Panc1 (cell line): ENCODE measurements around the gene DST. TPM values are rescaled to one million over a fixed set of nuclear protein-coding genes. Genes with fewer than 3 reads are reported as not detected.

Experiments
- ATAC-seq: fragments of 200-7000 bp; cut with Tn5 transposase; 2 replicates; pipeline ENCODE4 v1.9.1; 2020; ENCODE audit warnings: mild to moderate bottlenecking, moderate library complexity
- BruUV-seq: library from RNA; stranded (reverse); fragments of 400-500 nt; replicated peaks from 2 replicates; lab custom pipeline; 2021; lab: Mats Ljungman, UMichigan
- CTCF ChIA-PET: fragments of 300-600 bp; sonication (Branson Sonifier 250); formaldehyde crosslinking; loops from one replicate; lab custom pipeline; 2022; ENCODE audit warnings: antibody characterized with exemption; lab: Charles Lee
- POLR2A ChIA-PET: fragments of 300-600 bp; sonication (Branson Sonifier 250); formaldehyde crosslinking; loops from one replicate; lab custom pipeline; 2022; ENCODE audit warnings: antibody characterized with exemption; lab: Charles Lee
- DNase-seq: peaks from one replicate; pipeline ENCODE4 v3.0.0-alpha.2; 2010; ENCODE audit warnings: low read depth, low spot score
- H3K27ac ChIP-seq: 2 replicates; pipeline ENCODE4 v1.5.1; 2011; ENCODE audit warnings: mild to moderate bottlenecking, low read length, inconsistent platforms
- H3K27me3 ChIP-seq: fragments of 200-500 bp; sonication (Bioruptor generic); 2 replicates; pipeline ENCODE4 v1.6.0; 2014; ENCODE audit warnings: low read length, inconsistent platforms; ENCODE audit not compliant: control insufficient read depth, insufficient read depth
- H3K36me3 ChIP-seq: fragments of 200-500 bp; sonication (Bioruptor generic); 2 replicates; pipeline ENCODE4 v1.5.1; 2014; ENCODE audit warnings: inconsistent platforms, mild to moderate bottlenecking, low read length, moderate library complexity; ENCODE audit not compliant: control insufficient read depth, insufficient read depth
- H3K4me1 ChIP-seq: 2 replicates; pipeline ENCODE4 v1.5.1; 2011; ENCODE audit warnings: inconsistent platforms, mild to moderate bottlenecking, low read length, moderate library complexity; ENCODE audit not compliant: control insufficient read depth, insufficient read depth
- H3K4me3 ChIP-seq, 2 experiments: 2 replicates each; pipeline ENCODE4 v1.5.1; 2011 to 2012; ENCODE audit warnings: low read depth in 2 of 2, low read length in 2 of 2, mild to moderate bottlenecking in 2 of 2, inconsistent platforms in 1 of 2, moderate library complexity in 1 of 2
- H3K9me3 ChIP-seq: fragments of 200-500 bp; sonication (Bioruptor generic); 2 replicates; pipeline ENCODE4 v1.5.1; 2014; ENCODE audit warnings: low read depth, mild to moderate bottlenecking, inconsistent platforms, low read length, moderate library complexity; ENCODE audit not compliant: control insufficient read depth, insufficient read depth
- POLR2AphosphoS5 ChIP-seq: IDR thresholded peaks from 2 replicates; pipeline ENCODE4 v1.6.1; 2012; ENCODE audit warnings: mild to moderate bottlenecking, low read depth, low read length, moderate library complexity
- SIN3A ChIP-seq: IDR thresholded peaks from 2 replicates; pipeline ENCODE4 v1.6.1; 2012; ENCODE audit warnings: low read depth, mild to moderate bottlenecking, low read length, moderate library complexity, borderline replicate concordance; ENCODE audit not compliant: insufficient read depth
- TCF7L2 ChIP-seq: IDR thresholded peaks from 2 replicates; pipeline ENCODE4 v1.6.1; 2011; ENCODE audit warnings: mild to moderate bottlenecking, low read depth, low read length, inconsistent platforms
- in situ Hi-C: cut with HindIII; loops from 2 replicates; pipeline ENCODE4 v1.10.0; 2016; ENCODE audit warnings: low sequenced_read_pairs, low pct_unique_long_range_greater_than_20kb
- intact Hi-C: fragments of 100-400 bp; cut with micrococcal nuclease; formaldehyde crosslinking; loops from one replicate; pipeline ENCODE4 v1.10.0; 2022; ENCODE audit not compliant: unreplicated experiment
- total RNA-seq: library from RNA; stranded (reverse); gene quantifications from one replicate; pipeline ENCODE4 v1.2.1, GENCODE V29; 2021; ENCODE audit not compliant: unreplicated experiment
- TF ChIP-seq, protein P1 (sequence below), 2 experiments: IDR thresholded peaks; 2 replicates each; pipeline ENCODE4 v1.6.1; 2011 to 2012; ENCODE audit warnings: low read depth in 2 of 2, control low read depth in 1 of 2, low read length in 1 of 2, mild to moderate bottlenecking in 1 of 2, moderate library complexity in 1 of 2; ENCODE audit not compliant: insufficient read depth in 1 of 2
- TF ChIP-seq, protein P2 (sequence below): fragments of 450-650 bp; IDR thresholded peaks from 2 replicates; pipeline ENCODE4 v1.5.1; 2017; ENCODE audit warnings: mild to moderate bottlenecking

Gene DST
- total RNA-seq, 1 experiment from 2014 or later: 230 TPM

DNA sequence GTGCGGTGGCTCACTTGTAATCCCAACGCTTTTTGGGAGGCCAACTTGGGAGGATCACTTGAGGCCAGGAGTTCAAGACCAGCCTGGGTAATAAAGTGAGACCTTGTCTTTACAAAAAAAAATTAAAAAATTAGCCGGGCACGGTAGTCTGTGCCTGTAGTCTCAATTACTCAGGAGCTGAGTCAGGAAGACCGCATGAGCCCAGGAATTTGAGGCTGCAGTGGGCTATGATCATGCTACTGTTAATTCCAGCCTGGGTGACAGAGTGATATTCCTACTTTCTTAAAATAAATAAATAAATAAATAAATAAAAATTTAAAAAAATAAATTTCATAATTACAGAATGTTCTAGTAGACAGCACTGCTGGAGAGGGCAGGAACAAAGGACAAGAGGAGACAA, 62.4 kb downstream of the DST start:
- DNase-seq: no peak
- H3K36me3 ChIP-seq: peaks cover 11% of the 10 kb centered on the region
- no peaks in the 10 kb centered on the region for H3K9me3 ChIP-seq
- TF ChIP-seq POLR2AphosphoS5 (no peak), TCF7L2 (no peak), SIN3A (no peak)
- TF ChIP-seq, protein P1, sequence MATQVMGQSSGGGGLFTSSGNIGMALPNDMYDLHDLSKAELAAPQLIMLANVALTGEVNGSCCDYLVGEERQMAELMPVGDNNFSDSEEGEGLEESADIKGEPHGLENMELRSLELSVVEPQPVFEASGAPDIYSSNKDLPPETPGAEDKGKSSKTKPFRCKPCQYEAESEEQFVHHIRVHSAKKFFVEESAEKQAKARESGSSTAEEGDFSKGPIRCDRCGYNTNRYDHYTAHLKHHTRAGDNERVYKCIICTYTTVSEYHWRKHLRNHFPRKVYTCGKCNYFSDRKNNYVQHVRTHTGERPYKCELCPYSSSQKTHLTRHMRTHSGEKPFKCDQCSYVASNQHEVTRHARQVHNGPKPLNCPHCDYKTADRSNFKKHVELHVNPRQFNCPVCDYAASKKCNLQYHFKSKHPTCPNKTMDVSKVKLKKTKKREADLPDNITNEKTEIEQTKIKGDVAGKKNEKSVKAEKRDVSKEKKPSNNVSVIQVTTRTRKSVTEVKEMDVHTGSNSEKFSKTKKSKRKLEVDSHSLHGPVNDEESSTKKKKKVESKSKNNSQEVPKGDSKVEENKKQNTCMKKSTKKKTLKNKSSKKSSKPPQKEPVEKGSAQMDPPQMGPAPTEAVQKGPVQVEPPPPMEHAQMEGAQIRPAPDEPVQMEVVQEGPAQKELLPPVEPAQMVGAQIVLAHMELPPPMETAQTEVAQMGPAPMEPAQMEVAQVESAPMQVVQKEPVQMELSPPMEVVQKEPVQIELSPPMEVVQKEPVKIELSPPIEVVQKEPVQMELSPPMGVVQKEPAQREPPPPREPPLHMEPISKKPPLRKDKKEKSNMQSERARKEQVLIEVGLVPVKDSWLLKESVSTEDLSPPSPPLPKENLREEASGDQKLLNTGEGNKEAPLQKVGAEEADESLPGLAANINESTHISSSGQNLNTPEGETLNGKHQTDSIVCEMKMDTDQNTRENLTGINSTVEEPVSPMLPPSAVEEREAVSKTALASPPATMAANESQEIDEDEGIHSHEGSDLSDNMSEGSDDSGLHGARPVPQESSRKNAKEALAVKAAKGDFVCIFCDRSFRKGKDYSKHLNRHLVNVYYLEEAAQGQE (IDR thresholded peaks at IDR 0.05; ENCODE audit: insufficient read depth in 1 of 2, low read depth in 2 of 2, low read length in 1 of 2): no peak
- intact Hi-C loops: no loop called here
- H3K27me3 ChIP-seq: no peaks in the 10 kb centered on the region
- H3K4me1 ChIP-seq: no peaks in the 10 kb centered on the region
- no peak overlapping the region for H3K4me3 ChIP-seq
- H3K27ac ChIP-seq: no peak overlapping the region
- ChIA-PET CTCF (no interaction called here), POLR2A (no interaction called here)
- in situ Hi-C loops: no loop called here
- ATAC-seq: no peak
- BruUV-seq: no TSS peak

DNA sequence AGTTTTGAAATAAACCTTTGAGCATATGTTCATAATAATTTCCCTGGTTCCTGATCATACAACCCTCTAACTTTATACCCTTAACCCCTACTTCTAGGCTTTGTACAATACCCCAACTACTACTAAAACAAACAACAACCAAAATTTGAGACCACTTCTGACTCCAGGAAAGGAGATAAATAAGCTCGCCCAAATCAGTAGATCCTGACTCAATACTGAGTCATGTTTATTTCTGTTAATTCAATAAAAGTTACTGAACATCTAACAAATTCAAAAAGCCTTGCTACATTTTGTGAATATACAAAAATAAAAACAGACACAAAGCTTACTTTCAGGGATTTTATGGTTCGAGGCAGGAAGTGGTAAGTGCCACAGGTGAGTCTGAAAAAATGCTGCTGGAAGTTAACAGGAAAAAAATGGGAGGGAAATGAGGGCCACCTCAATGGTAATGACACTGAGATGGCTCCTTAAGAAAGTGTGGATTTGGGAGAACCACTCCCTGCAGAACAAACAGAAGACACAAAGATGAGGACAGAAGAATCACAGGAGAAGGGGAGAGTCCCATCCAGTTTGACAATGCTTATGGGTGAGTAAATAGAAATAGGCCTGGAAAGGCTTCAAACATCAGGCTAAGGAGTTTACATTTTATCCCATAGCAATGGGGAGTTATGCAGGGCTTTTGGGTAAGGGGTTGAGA, 63.4 kb downstream of the DST start:
- in situ Hi-C loops: no loop called here
- BruUV-seq: no TSS peak
- H3K4me1 ChIP-seq: no peaks in the 10 kb centered on the region
- ATAC-seq (no peak), DNase-seq (no peak)
- ChIA-PET POLR2A (no interaction called here), CTCF (no interaction called here)
- peaks cover 16% of the 10 kb centered on the region for H3K36me3 ChIP-seq
- intact Hi-C loops: no loop called here
- TF ChIP-seq SIN3A (no peak), TCF7L2 (no peak), POLR2AphosphoS5 (no peak)
- TF ChIP-seq, protein P1 (IDR thresholded peaks at IDR 0.05; ENCODE audit: insufficient read depth in 1 of 2, low read depth in 2 of 2, low read length in 1 of 2): no peak
- TF ChIP-seq, protein P2, sequence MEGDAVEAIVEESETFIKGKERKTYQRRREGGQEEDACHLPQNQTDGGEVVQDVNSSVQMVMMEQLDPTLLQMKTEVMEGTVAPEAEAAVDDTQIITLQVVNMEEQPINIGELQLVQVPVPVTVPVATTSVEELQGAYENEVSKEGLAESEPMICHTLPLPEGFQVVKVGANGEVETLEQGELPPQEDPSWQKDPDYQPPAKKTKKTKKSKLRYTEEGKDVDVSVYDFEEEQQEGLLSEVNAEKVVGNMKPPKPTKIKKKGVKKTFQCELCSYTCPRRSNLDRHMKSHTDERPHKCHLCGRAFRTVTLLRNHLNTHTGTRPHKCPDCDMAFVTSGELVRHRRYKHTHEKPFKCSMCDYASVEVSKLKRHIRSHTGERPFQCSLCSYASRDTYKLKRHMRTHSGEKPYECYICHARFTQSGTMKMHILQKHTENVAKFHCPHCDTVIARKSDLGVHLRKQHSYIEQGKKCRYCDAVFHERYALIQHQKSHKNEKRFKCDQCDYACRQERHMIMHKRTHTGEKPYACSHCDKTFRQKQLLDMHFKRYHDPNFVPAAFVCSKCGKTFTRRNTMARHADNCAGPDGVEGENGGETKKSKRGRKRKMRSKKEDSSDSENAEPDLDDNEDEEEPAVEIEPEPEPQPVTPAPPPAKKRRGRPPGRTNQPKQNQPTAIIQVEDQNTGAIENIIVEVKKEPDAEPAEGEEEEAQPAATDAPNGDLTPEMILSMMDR: no peak
- no peaks in the 10 kb centered on the region for H3K9me3 ChIP-seq
- no peaks in the 10 kb centered on the region for H3K27me3 ChIP-seq
- no peak overlapping the region for H3K4me3 ChIP-seq
- H3K27ac ChIP-seq: no peak overlapping the region
